Measurements from ENCODE around the gene NCOA7. TPM values are rescaled to one million over a fixed set of nuclear protein-coding genes. Genes with fewer than 3 reads are reported as not detected.

NCOA7 gene
- total RNA-seq, 3 donors from 2014 or later (not counting 1 experiment from before 2014, with no cell fraction given): 37.3 to 66.6 (median 56.8) TPM

DNA sequence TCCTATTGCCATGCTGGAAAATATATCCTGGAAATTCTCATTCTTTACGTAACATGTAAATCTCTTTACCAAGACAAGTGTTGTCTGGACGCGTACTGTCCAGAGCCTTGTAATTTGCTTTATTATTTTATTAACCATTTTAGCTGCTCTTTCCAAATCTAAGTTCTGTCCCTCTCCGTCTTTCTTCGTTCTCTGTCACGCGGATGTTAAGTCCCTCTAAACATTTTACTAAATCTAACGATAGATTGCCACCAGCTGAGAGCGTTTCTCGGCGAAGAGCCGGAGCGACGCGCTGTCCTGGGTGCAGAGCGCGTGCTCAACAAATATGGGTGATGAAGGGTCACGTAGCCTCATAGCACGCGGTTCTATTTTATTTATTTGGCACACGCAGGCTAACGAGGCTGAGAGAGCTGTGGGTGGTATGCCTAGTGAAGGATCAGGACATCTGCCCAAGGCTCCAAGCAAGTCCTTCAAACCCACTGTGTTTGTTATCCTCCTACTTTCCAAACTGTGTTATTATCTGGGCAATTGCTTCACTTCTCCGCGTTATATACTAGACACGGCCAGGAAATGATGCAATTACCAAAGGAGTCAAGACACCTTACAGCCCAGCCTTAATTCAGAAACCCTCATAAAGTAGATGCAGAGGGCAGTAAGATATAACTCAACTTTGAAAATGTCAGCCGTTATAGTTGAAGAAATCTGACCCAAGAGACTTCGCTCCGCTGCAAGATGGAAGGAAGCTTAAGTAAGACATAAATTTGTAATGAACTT lies 10.0 kb upstream of the NCOA7 start:
- Histone ChIP-seq H3K36me3 (ENCODE audit: control insufficient read depth, insufficient read depth, low read length) (no peaks in the 10 kb centered on the region), H3K27ac (ENCODE audit: low read length) (peak overlapping the region; percentile 89), H3K4me1 (ENCODE audit: control insufficient read depth, insufficient read depth, low read length) (no peaks in the 10 kb centered on the region), H3K4me3 (ENCODE audit: low read length) (peak overlapping the region; percentile 85), H3K9me3 (ENCODE audit: control insufficient read depth, insufficient read depth, low read length) (no peaks in the 10 kb centered on the region), H3K27me3 (ENCODE audit: control insufficient read depth, insufficient read depth, low read length) (no peaks in the 10 kb centered on the region)
- Mint-ChIP-seq H3K4me3 (no peak overlapping the region), H3K9me3 (no peaks in the 10 kb centered on the region), H3K27ac (no peak overlapping the region), H3K4me1 (peaks cover 5 to 7% of the 10 kb centered on the region in 2 donors), H3K27me3 (ENCODE audit: low read depth in 2 of 2) (peaks cover 0 to 5% of the 10 kb centered on the region in 2 donors), H3K36me3 (no peaks in the 10 kb centered on the region)
- intact Hi-C loops (cut with micrococcal nuclease): loop anchor here (1.0 to 10.0 kb wide), 5 partner anchors 9 to 1484 kb away; partner anchors contain the start of genes HEY2, HINT3 and RNF146
- ATAC-seq (peak; percentile 76 to 86 (median 76)), DNase-seq (peak; percentile 53 to 82)
- TF ChIP-seq, protein P1, sequence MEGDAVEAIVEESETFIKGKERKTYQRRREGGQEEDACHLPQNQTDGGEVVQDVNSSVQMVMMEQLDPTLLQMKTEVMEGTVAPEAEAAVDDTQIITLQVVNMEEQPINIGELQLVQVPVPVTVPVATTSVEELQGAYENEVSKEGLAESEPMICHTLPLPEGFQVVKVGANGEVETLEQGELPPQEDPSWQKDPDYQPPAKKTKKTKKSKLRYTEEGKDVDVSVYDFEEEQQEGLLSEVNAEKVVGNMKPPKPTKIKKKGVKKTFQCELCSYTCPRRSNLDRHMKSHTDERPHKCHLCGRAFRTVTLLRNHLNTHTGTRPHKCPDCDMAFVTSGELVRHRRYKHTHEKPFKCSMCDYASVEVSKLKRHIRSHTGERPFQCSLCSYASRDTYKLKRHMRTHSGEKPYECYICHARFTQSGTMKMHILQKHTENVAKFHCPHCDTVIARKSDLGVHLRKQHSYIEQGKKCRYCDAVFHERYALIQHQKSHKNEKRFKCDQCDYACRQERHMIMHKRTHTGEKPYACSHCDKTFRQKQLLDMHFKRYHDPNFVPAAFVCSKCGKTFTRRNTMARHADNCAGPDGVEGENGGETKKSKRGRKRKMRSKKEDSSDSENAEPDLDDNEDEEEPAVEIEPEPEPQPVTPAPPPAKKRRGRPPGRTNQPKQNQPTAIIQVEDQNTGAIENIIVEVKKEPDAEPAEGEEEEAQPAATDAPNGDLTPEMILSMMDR (IDR thresholded peaks at IDR 0.05): no peak
- WGBS (ENCODE audit: insufficient coverage): 0% methylated on average over 28 of the region's 28 CpGs

GRCh38 chr6:125781314-125781868 lies 9.4 kb upstream of the NCOA7 start:
- Mint-ChIP-seq H3K9me3 (no peaks in the 10 kb centered on the region), H3K27me3 (ENCODE audit: low read depth in 2 of 2) (peaks cover 0 to 4% of the 10 kb centered on the region in 2 donors), H3K4me3 (no peak overlapping the region), H3K27ac (no peak overlapping the region), H3K36me3 (no peaks in the 10 kb centered on the region), H3K4me1 (peaks cover 5 to 7% of the 10 kb centered on the region in 2 donors)
- peaks cover 2% of the 10 kb centered on the region for H3K36me3 ChIP-seq (ENCODE audit: control insufficient read depth, insufficient read depth, low read length)
- no peaks in the 10 kb centered on the region for H3K9me3 ChIP-seq (ENCODE audit: control insufficient read depth, insufficient read depth, low read length)
- peak overlapping the region; percentile 89 for H3K27ac ChIP-seq (ENCODE audit: low read length)
- peak overlapping the region; percentile 85 for H3K4me3 ChIP-seq (ENCODE audit: low read length)
- 0% methylated on average over 2 of the region's 3 CpGs for WGBS (ENCODE audit: insufficient coverage)
- intact Hi-C loops (cut with micrococcal nuclease): loop anchor here (1.0 to 10.0 kb wide), 3 partner anchors 8 to 1483 kb away; partner anchors contain the start of gene RNF146
- no peaks in the 10 kb centered on the region for H3K27me3 ChIP-seq (ENCODE audit: control insufficient read depth, insufficient read depth, low read length)
- H3K4me1 ChIP-seq (ENCODE audit: control insufficient read depth, insufficient read depth, low read length): no peaks in the 10 kb centered on the region
- DNase-seq: no peak
- peak in 1 of 3 donors; percentile 50 for ATAC-seq
- TF ChIP-seq, protein P1 (IDR thresholded peaks at IDR 0.05): no peak

DNA sequence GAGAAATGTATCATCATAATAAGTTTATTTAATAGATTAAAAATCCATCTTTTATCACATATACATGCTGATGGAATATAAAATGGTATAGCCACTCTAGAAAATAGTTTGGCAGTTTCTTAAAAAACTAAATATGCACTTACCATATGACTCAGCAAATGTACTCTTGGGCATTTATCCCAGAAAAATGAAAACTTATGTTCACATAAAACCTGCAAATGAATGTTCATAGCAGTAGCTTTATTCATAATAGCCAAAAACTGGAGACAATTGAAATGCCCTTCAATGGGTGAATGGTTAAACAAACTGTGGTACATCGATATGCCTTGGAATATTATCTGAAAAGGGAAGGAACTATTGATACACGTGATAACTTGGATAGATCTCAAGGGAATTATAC lies 6.4 kb upstream of the NCOA7 start:
- Mint-ChIP-seq H3K4me3 (no peak overlapping the region), H3K27me3 (ENCODE audit: low read depth in 2 of 2) (no peaks in the 10 kb centered on the region), H3K36me3 (no peaks in the 10 kb centered on the region), H3K27ac (no peak overlapping the region), H3K4me1 (peaks cover 8 to 11% of the 10 kb centered on the region in 2 donors), H3K9me3 (no peaks in the 10 kb centered on the region)
- TF ChIP-seq, protein P1 (IDR thresholded peaks at IDR 0.05): no peak
- intact Hi-C loops (cut with micrococcal nuclease): loop anchor here (10.0 kb wide), 1 partner anchor 1480 kb away; the partner anchor contains the start of gene RNF146
- H3K36me3 ChIP-seq (ENCODE audit: control insufficient read depth, insufficient read depth, low read length): peaks cover 2% of the 10 kb centered on the region
- no peaks in the 10 kb centered on the region for H3K27me3 ChIP-seq (ENCODE audit: control insufficient read depth, insufficient read depth, low read length)
- no peak overlapping the region for H3K27ac ChIP-seq (ENCODE audit: low read length)
- ATAC-seq (no peak), DNase-seq (no peak)
- H3K4me3 ChIP-seq (ENCODE audit: low read length): no peak overlapping the region
- WGBS (ENCODE audit: insufficient coverage): 85% methylated on average over 2 of the region's 2 CpGs
- no peaks in the 10 kb centered on the region for H3K9me3 ChIP-seq (ENCODE audit: control insufficient read depth, insufficient read depth, low read length)
- peaks cover 9% of the 10 kb centered on the region for H3K4me1 ChIP-seq (ENCODE audit: control insufficient read depth, insufficient read depth, low read length)
